Measurements from ENCODE around the gene C1QTNF1.

- TF ChIP-seq CTCF (IDR thresholded peaks at IDR 0.05; ENCODE audit: insufficient read depth, low read length), result no peak
- no peak for TF ChIP-seq REST (IDR thresholded peaks at IDR 0.05; ENCODE audit: insufficient replicate concordance, low read depth)
These were observed 3.4 kb downstream of the C1QTNF1 start for GRCh38 chr17:79027274-79027924.
